Measurements from ENCODE around the gene TANGO2.

The TANGO2 gene

DNA sequence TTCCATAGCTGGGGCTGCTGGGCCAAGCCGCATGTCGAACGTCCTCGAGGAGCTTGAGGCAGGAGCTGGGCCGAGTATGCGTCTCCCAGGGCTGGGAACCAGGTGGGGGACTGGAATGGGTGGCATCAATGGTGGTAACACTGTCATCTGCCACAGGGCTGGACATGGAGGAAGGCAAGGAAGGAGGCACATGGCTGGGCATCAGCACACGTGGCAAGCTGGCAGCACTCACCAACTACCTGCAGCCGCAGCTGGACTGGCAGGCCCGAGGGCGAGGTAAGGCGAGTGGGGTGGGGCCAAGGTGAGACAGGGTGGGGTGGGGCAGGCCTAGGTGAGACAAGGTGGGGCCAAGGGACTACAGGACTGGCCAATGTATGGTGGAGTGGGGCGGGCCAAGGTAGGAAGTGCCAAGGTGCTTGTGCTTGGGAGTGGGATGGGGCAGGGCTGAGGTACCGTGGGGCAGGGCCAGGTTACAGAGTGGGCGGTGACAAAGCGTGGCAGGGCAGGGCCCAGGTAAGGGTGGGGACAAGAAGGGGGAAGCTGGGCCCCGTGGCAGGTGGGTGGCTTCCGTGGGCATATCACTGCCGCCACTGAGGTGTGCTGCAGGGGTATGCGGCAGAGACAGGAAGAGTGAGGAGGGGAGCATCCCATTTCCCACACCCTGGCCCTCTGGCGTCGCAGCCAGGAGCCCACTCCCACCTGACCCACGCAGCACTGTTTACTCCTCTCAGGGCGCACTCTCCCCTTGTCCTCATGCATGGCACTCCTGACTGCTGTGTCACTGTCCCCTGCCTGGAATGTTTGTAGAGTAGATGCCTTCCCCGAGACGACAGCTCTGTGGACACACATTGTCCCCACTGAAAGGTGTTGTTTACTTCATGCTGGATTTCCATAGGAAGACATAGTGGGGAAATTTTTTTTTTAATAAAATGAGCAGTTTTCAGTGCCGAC is 31.7 kb downstream of the TANGO2 start:
- DNase-seq: no peak

DNA sequence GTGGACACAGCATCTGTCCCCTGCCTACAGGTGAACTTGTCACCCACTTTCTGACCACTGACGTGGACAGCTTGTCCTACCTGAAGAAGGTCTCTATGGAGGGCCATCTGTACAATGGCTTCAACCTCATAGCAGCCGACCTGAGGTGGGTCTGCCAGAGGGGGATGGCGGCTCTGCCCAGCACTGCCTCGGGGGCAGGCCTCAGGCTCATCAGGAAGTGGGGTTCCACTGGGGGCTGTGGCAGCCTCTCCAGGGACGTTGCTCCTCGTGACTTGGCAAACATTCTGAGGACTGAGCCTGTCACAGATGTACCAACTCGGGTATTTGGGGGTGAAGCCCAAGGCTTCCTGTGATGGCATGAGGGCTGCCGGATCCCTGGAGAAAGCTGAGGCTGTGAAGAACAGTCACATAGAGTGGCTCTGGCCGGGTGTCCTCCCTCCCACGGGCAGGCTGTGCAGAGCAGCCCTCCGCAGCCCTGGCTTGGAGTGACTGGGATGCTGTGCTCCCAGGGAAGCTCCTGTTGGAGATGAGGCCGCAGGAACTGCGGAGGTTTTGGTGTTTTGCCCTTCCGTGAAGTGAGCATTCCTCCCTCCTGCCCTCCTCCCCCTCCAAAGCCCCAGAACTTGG is 32.6 kb downstream of the TANGO2 start:
- no peak for DNase-seq

DNA sequence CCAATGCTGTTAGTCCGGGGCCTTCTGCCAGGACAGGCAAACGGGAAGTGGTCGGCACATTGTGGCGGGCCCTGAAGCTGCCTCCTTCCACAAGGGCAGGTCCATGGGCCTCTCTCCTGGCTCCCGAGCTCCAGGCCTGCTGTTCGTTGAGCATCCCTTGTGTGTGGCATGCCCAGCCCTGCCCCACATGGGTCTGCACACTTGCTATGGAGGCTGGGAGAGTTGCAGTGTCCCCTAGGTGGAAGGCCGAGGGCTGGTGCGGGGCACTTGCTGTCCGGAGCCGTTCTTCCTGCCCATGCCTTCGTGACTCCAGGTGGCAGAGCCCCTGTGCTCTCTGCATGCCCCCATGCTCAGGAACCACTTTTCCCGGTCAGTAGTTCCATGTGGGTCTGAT is 33.1 kb downstream of the TANGO2 start:
- no peak for DNase-seq

DNA sequence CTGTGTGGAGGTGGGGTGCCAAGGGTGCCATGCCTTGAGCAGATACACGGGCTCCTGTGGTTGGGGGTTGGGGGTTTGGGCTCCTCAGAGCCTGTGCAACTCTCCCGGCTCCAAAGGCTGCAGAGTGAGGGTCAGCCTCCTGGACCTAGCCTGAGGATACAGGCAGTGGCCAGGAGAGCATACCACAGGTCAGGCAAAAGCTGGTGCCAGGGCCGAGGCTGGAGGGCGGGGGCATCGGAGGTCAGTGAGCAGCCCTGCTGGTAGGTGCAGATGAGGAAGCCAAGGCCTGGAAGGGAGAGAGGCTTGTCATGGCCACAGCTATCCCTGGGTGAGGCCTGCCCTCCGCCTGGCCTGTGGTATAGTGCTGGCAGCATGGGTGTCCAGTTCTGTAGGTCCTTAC is 33.6 kb downstream of the TANGO2 start:
- DNase-seq: no peak

DNA sequence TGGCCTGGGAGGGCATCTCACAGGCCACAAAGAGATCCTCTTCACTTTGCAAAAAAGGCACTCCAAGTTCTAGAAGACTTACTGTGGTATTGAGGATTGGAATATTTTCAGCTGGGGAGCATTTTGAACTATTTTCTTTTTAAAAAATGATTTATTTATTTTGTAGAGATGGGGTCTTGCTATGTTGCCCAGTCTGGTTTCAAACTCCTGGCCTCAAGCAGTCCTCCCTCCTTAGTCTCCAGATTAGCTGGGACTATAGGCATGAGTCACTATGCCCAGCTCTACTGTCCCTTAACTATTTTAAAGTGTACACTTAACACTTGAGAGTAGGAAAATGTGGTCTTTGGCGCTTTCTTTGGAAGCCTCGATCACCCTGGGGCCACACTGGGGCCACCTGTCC is 34.2 kb downstream of the TANGO2 start:
- DNase-seq: no peak

DNA sequence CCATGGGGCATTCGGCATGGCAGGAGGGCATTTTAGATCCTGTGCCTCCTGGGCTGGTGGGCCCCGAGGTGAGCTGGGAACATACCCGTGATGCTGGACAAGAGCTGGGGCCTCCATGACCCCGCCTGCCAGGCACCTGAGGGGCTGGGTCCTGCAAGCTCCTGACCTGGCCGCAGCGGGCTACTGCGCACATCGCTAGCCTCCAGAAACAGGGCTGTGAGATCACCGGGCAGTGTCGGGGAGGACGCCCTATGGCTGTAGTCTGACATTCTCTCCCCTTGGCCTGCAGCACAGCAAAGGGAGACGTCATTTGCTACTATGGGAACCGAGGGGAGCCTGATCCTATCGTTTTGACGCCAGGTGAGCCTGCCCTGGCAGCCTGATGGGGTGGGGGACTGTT is 34.7 kb downstream of the TANGO2 start:
- no peak for DNase-seq

DNA sequence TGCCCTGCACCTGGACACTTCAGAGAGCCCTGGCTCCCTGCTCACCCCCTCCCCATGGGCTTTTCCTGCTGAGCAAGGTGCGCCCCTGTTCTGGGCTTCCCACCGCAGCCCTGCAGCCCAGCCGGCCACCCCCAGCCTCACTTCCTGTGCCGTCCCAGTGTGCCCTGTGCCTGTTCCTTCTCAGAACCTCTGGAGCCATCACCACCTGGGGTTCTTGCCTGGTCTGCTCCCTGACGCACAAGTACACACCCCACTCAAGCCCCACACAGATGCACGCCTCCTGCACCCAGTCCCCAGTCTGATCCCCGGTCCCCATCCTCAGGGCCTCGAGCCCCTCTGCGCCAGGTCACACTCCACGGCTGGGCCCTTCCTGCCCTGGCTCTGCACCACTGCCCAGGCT is 35.3 kb downstream of the TANGO2 start:
- no peak for DNase-seq

DNA sequence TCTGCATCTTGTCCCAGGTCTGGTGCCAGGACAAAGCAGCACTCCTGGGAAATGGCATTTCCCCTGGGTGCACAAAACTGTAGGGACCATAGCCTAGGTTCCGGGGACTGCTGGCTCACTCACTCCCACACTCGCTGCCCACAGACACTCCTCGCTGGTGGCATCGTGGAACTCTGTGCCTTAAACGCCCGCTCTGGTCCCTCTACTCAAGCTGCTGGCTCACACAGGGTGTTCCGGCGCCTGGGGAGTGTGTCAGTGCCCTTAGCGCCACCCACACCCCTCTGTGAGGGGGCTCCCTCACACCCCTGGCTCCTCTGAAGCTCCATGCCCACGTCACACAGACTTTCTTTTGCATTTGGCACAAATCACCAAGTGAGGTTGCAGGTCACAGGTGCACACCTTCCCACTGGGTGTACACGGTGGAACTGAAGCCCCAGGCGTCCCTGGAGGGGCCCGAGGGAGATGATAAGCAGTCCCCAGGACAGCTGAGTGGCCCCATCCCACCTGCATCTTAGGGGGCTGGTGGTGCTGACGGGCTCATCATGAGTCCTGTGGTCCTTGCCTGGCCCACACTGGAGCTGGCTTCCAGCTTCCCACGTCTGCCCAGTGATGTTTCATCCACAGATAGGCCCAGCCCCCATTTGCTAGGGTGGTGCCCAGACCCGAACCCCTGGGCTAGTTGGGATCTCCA is 35.9 kb downstream of the TANGO2 start:
- no peak for DNase-seq

DNA sequence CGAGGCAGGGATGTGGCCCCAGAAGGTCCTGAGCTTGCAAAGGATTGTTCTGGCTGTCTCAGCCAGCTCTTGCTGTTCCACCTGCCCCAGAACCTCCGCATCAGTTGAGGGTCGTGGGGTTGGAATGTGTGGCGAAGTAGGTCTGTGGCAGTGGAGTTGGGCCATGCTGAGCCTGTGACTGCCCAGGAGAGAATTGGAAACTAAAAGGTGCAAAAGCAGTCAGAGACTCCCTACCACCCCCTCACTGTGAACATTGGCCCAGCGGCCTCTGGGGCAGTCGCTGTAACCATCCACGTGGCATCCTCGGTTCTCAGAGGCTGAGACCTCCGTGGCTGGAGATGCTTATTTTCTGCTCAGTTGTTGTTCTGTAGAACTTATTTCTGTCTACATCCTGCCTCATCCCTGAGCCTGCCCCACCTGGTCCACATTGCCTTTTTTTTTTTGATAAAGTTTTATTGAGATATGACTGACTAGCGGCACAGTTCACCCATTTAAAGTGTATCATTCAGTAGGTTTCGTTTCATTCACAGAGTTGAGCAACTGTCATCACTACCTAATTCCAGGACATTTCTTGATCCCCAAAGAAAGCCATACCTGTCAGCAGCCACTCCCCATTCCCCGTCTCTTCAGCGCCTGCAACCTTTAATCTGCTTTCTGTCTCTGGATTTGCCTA is 36.8 kb downstream of the TANGO2 start:
- no peak for DNase-seq

DNA sequence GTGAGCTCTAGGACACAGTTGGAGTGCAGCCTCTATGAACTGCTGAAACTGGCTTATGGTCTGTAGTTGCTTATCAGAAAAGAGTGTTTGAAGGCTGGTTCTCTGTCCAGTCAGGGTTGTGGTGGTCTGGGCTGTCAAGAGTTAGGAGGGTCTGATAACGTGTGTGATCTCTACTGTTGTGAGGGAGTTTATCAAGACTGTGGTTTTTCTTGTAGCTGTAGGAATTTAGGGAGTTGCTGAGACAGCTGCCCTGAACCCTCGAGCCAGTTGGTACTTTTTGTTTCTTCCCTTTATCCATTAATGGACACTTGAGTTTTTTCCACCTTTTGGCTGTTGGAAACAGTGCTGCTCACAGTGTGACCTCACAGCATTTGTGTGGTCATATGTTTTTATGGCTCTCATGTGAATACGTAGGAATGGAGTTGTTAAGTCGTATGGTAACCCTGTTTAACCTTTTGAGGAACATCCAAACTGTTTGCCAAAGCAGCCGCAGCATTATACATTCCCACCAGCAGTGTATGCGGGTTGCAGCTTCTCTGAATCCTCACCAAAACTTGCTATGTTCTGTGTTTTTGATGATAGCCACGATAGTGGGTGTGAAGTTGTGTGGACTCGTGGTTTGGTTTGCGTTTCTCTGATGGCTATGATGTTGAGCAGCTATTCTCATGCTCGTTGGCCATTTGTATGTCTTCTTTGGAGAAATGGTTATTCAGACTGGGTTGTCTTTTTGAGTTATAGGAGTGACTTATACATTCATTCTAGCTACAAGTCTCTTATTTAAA is 38.3 kb downstream of the TANGO2 start:
- no peak for DNase-seq

DNA sequence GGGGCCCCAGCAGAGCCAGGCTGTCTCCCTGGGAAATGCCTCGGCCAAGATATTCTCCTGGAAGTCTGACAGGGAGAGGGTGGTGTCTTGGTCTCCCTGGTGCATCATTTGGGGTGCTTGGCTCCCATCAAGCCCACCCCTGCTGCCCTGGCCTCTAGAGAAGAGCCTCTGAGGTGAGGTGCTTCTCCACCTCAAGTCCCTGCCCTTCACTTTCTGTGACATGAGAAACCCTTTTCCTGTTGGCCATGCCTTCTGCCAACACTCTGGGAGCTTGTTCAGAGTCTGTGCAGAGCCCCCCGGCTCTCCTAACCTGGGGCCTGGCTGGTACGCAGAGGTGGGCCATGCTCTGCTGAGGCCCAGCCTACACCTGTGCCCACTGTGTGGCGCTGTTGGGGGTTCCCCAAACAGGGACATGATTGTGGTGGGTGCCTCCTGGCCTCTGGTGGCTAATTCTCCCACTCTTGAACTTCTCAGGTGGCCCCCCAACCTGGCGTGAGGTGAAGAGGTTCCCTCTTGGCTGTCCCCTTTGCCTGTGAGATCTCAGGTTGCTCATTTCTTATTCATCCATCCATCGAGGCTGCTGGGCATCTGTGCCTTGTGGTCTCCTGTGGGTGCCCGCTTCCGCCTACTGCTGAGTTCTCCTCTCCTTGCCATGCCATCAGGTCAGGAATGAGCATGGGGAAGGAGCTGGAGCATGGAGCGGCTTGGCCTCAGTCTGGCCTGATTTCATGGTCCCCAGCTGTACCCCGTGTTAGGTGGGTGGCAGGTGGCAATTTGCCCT is 40.0 kb downstream of the TANGO2 start:
- no peak for DNase-seq

DNA sequence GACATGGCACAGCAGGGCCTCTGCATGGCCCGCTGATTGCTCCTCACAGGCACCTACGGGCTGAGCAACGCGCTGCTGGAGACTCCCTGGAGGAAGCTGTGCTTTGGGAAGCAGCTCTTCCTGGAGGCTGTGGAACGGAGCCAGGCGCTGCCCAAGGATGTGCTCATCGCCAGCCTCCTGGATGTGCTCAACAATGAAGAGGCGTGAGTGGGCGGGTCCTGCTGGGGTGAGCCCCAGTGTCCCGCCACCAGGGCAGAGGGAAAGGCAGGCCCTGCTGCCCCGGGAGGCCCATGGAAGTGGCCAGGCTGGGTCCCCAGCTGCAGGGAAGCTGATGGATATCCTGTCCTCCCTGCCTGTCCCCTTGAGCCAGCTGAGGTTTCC is 40.6 kb downstream of the TANGO2 start:
- DNase-seq: no peak

DNA sequence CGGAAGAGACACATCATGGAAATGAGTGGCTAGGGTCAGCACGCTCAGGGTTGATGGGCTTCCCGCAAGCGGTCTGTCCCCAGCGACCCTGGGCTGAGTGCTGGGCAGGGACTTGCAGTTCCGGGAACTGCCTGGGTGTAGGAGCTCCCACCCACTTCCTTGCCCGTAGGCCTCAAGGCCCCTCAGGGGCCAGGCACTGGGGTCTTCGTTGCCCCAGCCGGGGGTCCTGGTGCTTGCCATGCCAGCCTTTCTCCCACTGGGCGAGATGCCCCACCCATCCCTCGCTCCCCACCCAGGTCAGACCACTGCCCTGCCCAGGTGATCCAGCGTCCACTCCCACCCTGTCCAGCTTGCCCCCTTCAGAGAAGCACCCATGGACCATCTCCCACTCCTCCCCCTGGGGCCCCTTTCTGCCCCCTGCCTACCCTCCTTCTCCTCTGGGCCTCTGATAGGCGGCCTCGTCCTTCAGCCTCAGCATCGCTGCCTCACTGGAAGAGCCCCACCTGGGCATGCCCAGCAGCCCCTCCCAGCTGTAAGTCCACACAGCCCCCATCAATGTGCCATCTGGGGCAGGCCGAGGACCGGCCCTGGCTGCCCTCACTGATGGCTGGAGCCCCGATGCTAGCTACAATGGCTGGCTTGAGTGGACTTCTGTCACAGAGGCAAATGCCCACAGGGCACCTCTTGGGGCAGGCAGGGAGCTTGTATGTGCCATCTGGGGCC is 41.3 kb downstream of the TANGO2 start:
- no peak for DNase-seq

DNA sequence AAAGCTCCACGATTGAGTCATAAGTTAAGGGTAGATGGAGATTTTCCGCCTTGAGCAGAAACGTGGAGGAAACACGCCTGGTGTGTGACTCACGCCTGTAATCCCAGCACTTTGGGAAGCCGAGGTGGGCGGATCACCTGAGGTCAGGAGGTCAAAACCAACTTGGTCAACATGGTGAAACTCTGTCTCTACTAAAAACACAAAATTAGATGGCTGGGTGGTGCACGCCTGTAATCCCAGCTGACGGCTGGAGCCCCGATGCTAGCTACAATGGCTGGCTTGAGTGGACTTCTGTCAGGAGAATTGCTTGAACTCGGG is 41.8 kb downstream of the TANGO2 start:
- DNase-seq: no peak

DNA sequence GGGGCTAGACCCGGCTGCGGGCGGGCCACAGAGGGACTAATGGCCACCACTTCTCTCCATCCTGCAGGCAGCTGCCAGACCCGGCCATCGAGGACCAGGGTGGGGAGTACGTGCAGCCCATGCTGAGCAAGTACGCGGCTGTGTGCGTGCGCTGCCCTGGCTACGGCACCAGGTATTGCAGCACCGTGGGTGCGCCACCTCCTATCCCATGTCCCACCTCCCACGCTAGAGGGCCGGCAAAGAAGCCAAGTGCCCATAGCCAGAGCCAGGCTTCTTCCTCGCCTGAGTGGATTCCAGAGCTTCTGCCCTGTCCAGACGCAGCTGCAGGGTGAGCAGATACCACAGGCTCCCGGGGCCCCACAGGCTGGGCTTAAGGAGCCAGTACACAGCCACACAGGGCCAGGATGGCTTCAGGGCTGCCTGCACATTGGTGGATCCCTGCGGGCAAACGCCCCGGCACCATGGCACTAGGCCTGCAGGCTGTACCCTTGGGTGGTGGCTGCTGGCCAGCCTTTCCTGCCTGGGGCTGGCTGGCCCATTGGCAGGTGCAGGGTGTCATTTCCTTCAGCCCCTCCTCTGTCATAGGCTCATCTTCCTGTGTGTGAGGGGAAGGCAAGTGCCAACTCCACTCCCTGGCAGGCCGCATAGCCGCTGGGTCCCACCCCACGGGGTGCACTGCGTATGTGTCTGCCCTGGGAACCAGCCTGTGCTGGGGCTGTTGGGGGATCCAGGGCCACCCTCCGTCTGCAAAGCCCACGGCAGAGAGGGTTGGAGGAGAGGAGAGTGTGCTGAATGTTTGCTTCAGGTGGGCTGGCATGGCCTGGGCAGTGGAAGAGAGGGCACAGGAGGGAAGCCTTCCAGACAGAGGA is 42.6 kb downstream of the TANGO2 start:
- no peak for DNase-seq

DNA sequence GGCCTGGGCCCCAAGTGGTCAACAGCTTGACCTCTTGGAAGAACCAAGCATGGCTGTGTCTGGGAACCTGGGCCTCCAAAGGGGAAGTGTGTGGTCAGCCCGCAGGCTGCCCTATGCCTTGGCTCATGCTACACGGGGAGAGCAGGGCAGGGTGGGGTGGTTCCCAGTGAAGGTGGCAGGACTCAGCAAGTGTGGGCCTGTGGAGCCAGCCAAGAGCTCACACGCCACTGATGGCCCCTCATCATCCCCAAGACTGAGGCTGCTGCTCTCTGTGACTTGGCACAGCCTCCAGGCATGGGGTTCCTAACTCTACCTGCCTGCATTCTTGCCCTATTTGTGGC is 43.2 kb downstream of the TANGO2 start:
- DNase-seq: no peak

DNA sequence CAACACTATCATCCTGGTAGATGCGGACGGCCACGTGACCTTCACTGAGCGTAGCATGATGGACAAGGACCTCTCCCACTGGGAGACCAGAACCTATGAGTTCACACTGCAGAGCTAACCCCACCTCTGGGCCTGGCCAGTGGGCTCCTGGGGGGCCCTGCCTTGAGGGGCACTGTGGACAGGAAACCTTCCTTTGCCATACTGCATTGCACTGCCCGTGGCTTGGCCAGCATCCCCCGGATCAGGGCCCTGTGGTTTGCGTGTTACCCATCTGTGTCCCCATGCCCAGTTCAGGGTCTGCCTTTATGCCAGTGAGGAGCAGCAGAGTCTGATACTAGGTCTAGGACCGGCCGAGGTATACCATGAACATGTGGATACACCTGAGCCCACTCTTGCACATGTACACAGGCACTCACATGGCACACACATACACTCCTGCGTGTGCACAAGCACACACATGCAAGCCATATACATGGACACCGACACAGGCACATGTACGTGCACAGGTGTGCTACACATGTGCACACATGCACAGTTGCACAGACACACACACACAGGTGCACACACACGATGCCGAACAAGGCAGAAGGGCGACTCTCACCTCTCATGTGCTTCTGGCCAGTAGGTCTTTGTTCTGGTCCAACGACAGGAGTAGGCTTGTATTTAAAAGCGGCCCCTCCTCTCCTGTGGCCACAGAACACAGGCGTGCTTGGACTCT is 43.8 kb downstream of the TANGO2 start:
- no peak for DNase-seq

DNA sequence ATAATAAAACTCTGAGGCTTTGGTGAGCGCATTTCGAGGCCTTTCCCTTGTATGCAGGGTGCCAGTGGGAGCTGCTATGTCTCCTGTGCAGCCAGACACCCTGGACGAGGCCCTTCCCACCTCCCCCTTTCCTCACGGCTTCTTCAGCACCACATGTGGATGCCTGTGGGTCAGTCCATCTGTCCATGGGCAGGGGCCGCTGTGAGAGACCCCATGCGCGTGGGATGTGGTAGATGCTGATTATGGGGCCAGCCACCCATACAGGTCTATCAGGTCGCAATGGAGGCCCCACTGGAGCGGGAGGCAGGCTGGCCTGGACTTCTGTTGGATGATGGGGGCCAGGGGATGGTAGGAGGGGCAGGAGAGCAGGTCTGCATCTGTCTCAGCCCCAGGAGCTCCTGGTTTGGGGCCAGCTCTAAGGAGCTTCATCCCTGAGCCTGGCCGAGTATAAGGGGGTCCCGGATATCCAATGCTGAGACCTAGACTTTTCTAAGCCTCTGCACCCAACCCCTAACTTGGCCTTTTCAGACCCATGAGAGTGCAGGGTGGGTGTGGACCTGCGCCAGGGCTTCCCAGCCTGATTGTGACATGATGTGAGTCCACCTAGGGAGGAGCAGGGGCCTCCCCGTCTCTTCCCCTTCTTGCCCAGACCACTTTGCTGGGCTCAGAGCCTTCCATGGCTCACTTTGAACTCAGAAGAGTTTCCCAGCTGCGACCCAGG is 45.1 kb downstream of the TANGO2 start:
- DNase-seq: no peak

Data from NCI-H1092 treated with DMSO at 0.1 percent for 48 hours (cell line).